H1 (cell line): Measurements from ENCODE around the gene FCF1. TPM values are rescaled to one million over a fixed set of nuclear protein-coding genes. Genes with fewer than 3 reads are reported as not detected.
A peak's percentile ranks its signal among the peaks of the same experiment; 100 is the strongest.

ENCODE experiments used
- CTCF ChIA-PET: fragments of 300-600 bp; sonication (Branson Sonifier 250); formaldehyde crosslinking; loops from one replicate; lab custom pipeline; 2021; ENCODE audit not compliant: partially characterized antibody; lab: Charles Lee
- POLR2A ChIA-PET: fragments of 300-600 bp; sonication (Branson Sonifier 250); formaldehyde crosslinking; loops from one replicate; lab custom pipeline; 2021; ENCODE audit warnings: inconsistent platforms; ENCODE audit not compliant: partially characterized antibody; lab: Charles Lee
- DNase-seq, 2 experiments: peaks; one replicate each; pipeline versions ENCODE4 v3.0.0 to v3.0.0-alpha.2; 2010 to 2022; ENCODE audit warnings: low spot score in 2 of 2, low read depth in 1 of 2, mixed read lengths in 1 of 2
- FAIRE-seq: peaks from 2 replicates; lab custom pipeline; 2011; peaks lifted over from hg19 to GRCh38; lab: Jason Lieb, UNC
- H2AFZ ChIP-seq: 2 replicates; pipeline ENCODE4 v1.8.1; 2012; ENCODE audit warnings: low read length, inconsistent platforms
- H2AK5ac ChIP-seq: 2 replicates; pipeline ENCODE4 v1.6.1; 2013; ENCODE audit warnings: low read depth, low read length
- H2BK120ac ChIP-seq: replicated peaks from 2 replicates; pipeline ENCODE3; 2013; ENCODE audit warnings: low read depth, low read length, inconsistent platforms
- H2BK12ac ChIP-seq: 2 replicates; pipeline ENCODE4 v1.6.1; 2013; ENCODE audit warnings: low read depth, low read length
- H2BK15ac ChIP-seq: 2 replicates; pipeline ENCODE4 v1.6.1; 2013; ENCODE audit warnings: low read length
- H2BK20ac ChIP-seq: 2 replicates; pipeline ENCODE4 v1.6.1; 2013; ENCODE audit warnings: low read length
- H2BK5ac ChIP-seq: 2 replicates; pipeline ENCODE4 v1.6.1; 2013; ENCODE audit warnings: low read depth, low read length
- H3K14ac ChIP-seq: 2 replicates; pipeline ENCODE4 v1.6.1; 2013; ENCODE audit warnings: inconsistent platforms; ENCODE audit not compliant: insufficient read length
- H3K18ac ChIP-seq: 2 replicates; pipeline ENCODE4 v1.6.1; 2013; ENCODE audit warnings: low read length; ENCODE audit errors: extremely low read depth
- H3K23ac ChIP-seq: 2 replicates; pipeline ENCODE4 v1.6.1; 2013; ENCODE audit warnings: inconsistent platforms; ENCODE audit not compliant: insufficient read length
- H3K23me2 ChIP-seq: 2 replicates; pipeline ENCODE4 v1.6.1; 2013; ENCODE audit warnings: low read depth, low read length
- H3K27ac ChIP-seq: 2 replicates; pipeline ENCODE4 v1.6.1; 2011; ENCODE audit warnings: low read depth, low read length, inconsistent platforms
- H3K27me3 ChIP-seq, 4 experiments: replicated peaks in 1 of 4; 1 replicate in 1 of 4; 2 replicates in 3 of 4; pipeline versions ENCODE4 v1.6.1 to v1.8.1; 2011 to 2013; ENCODE audit warnings: low read length in 3 of 4, mild to moderate bottlenecking in 3 of 4, inconsistent platforms in 2 of 4, mixed read lengths in 2 of 4, moderate library complexity in 1 of 4; ENCODE audit not compliant: control insufficient read depth in 3 of 4, insufficient read depth in 3 of 4; ENCODE audit errors: extremely low read depth in 1 of 4
- H3K36me3 ChIP-seq, 4 experiments: 2 replicates each; pipeline versions ENCODE4 v1.6.1 to v1.8.1; 2011 to 2013; ENCODE audit warnings: mild to moderate bottlenecking in 4 of 4, low read length in 3 of 4, moderate library complexity in 2 of 4, control low read depth in 1 of 4, inconsistent platforms in 1 of 4; ENCODE audit not compliant: insufficient read depth in 4 of 4, control insufficient read depth in 2 of 4
- H3K4ac ChIP-seq: replicated peaks from 2 replicates; pipeline ENCODE3; 2013; ENCODE audit warnings: low read length, low read depth, mixed read lengths, inconsistent platforms; ENCODE audit not compliant: insufficient read length
- H3K4me1 ChIP-seq, 4 experiments: replicated peaks in 1 of 4; 1 replicate in 1 of 4; 2 replicates in 3 of 4; pipeline versions ENCODE4 v1.6.1 to v1.8.1; 2011 to 2013; ENCODE audit warnings: low read length in 3 of 4, inconsistent platforms in 2 of 4, mixed read lengths in 1 of 4; ENCODE audit not compliant: insufficient read depth in 4 of 4, control insufficient read depth in 3 of 4
- H3K4me2 ChIP-seq, 2 experiments: 2 replicates each; pipeline versions ENCODE4 v1.6.1 to v1.8.1; 2011 to 2013; ENCODE audit warnings: low read depth in 2 of 2, low read length in 2 of 2, control low read depth in 1 of 2, inconsistent platforms in 1 of 2, mild to moderate bottlenecking in 1 of 2; ENCODE audit not compliant: insufficient read depth in 1 of 2
- H3K4me3 ChIP-seq, 4 experiments: fragments of 200-600, 300-600 bp in 1 of 4; sonication (generic), shearing (Covaris generic), sonication (Bioruptor Twin) in 1 of 4; 2 replicates each; pipeline versions ENCODE4 v1.5.1 to v1.8.1; 2011 to 2016; ENCODE audit warnings: low read length in 4 of 4, low read depth in 3 of 4, control low read depth in 2 of 4, inconsistent platforms in 2 of 4, mild to moderate bottlenecking in 2 of 4, mixed read lengths in 1 of 4, moderate library complexity in 1 of 4; ENCODE audit not compliant: insufficient read depth in 2 of 4; ENCODE audit errors: extremely low read depth in 1 of 4
- H3K56ac ChIP-seq: replicated peaks from 2 replicates; pipeline ENCODE3; 2013; ENCODE audit warnings: low read depth, mild to moderate bottlenecking, mixed read lengths, low read length, inconsistent platforms; ENCODE audit not compliant: insufficient read length
- H3K79me1 ChIP-seq: 2 replicates; pipeline ENCODE4 v1.6.1; 2013; ENCODE audit warnings: low read depth, low read length, control low read depth
- H3K79me2 ChIP-seq, 2 experiments: 2 replicates each; pipeline versions ENCODE4 v1.6.1 to v1.8.1; 2012 to 2013; ENCODE audit warnings: low read length in 2 of 2, mild to moderate bottlenecking in 2 of 2, inconsistent platforms in 1 of 2; ENCODE audit not compliant: insufficient read depth in 2 of 2, control insufficient read depth in 1 of 2
- H3K9ac ChIP-seq, 4 experiments: replicated peaks in 1 of 4; 1 replicate in 1 of 4; 2 replicates in 3 of 4; pipeline versions ENCODE4 v1.6.1 to v1.8.1; 2011 to 2013; ENCODE audit warnings: low read depth in 3 of 4, low read length in 3 of 4, control low read depth in 2 of 4, mild to moderate bottlenecking in 2 of 4, moderate library complexity in 2 of 4, inconsistent platforms in 1 of 4; ENCODE audit errors: extremely low read depth in 1 of 4
- H3K9me3 ChIP-seq, 2 experiments: 2 replicates each; pipeline versions ENCODE4 v1.6.1 to v1.8.1; 2012 to 2013; ENCODE audit warnings: mild to moderate bottlenecking in 2 of 2, moderate library complexity in 2 of 2, control low read depth in 1 of 2, inconsistent platforms in 1 of 2, low read depth in 1 of 2, low read length in 1 of 2, mixed read lengths in 1 of 2; ENCODE audit not compliant: insufficient read depth in 2 of 2
- H4K20me1 ChIP-seq, 2 experiments: replicated peaks in 1 of 2; 2 replicates each; pipeline versions ENCODE3 to v1.8.1; 2011 to 2013; ENCODE audit warnings: inconsistent platforms in 2 of 2, low read length in 2 of 2, mild to moderate bottlenecking in 1 of 2; ENCODE audit not compliant: insufficient read depth in 2 of 2, control insufficient read depth in 1 of 2
- H4K5ac ChIP-seq: 2 replicates; pipeline ENCODE4 v1.6.1; 2013; ENCODE audit warnings: low read length, low read depth, mixed read lengths, inconsistent platforms; ENCODE audit not compliant: insufficient read length
- H4K8ac ChIP-seq: 2 replicates; pipeline ENCODE4 v1.8.0; 2013; ENCODE audit warnings: mild to moderate bottlenecking, moderate library complexity, low read length, inconsistent platforms; ENCODE audit not compliant: insufficient read depth; ENCODE audit errors: extremely low read depth
- H4K91ac ChIP-seq: replicated peaks from 2 replicates; pipeline ENCODE3; 2013; ENCODE audit warnings: low read length, mixed read lengths, inconsistent platforms; ENCODE audit not compliant: insufficient read length
- KDM5A ChIP-seq: fragments of 200-600 bp; IDR thresholded peaks from 2 replicates; pipeline ENCODE4 v1.7.1; 2012; ENCODE audit warnings: mild to moderate bottlenecking, low read length, inconsistent platforms, mixed read lengths
- SIX5 ChIP-seq: IDR thresholded peaks from 2 replicates; pipeline ENCODE4 v1.6.1; 2011; ENCODE audit warnings: mild to moderate bottlenecking, low read depth, low read length
- WGBS, 2 experiments: shearing (Covaris generic) in 1 of 2; methylation state at CpG; one replicate each; pipeline versions ENCODE4 v1.1.6 to v1.1.7; 2013 to 2015; ENCODE audit warnings: low lambda C conversion rate in 2 of 2, mixed read lengths in 2 of 2, inconsistent platforms in 1 of 2, low coverage in 1 of 2, missing lambda C conversion rate in 1 of 2; ENCODE audit not compliant: insufficient replicate concordance in 2 of 2, insufficient coverage in 1 of 2, insufficient read length in 1 of 2; ENCODE audit errors: extremely low coverage in 1 of 2, missing lambda C conversion rate in 1 of 2; 5-methylcytosine and 5-hydroxymethylcytosine counted together
- polyA plus RNA-seq, 7 experiments: library from polyadenylated mRNA; depleted of rRNA in 3 of 7; stranded (reverse) in 5 of 7; unstranded in 2 of 7; fragments of >200 nt in 5 of 7; fragments of 200-250 nt in 2 of 7; gene quantifications; 1 replicate in 5 of 7; 2 replicates in 1 of 7; 4 replicates in 1 of 7; pipeline versions ENCODE4 v1.2.1 to v1.2.3, GENCODE V29; 2011 to 2013; ENCODE audit warnings: missing spikeins in 2 of 7, mixed read lengths in 2 of 7
- total RNA-seq: library from RNA; stranded (reverse); fragmentation: NEBNext Ultra II Directional; extraction: Animal tissue kit (Norgen Biotek cat#: 25700); gene quantifications from 2 replicates; pipeline ENCODE4 v1.2.1, GENCODE V29; 2021

The FCF1 gene
- total and polyA plus RNA-seq, 2 of the 8 experiments (the other 6 are each of a cell fraction or from before 2014, with no cell fraction given): 48.1 to 84.3 TPM

GRCh38 chr14:74713395-74713735 lies 421 bp downstream of the FCF1 start:
- Histone ChIP-seq H3K14ac (no peak overlapping the region), H3K36me3 (peaks cover 0 to 22% (median 6%) of the 10 kb centered on the region in 4 experiments; a peak in 6 of 8 replicates), H3K23me2 (peaks cover 6% of the 10 kb centered on the region), H4K8ac (no peak overlapping the region), H3K27ac (peak overlapping the region; percentile 43; the same call in 1 of the 2 replicates), H3K4me2 (peak overlapping the region; percentile 82), H4K5ac (no peak overlapping the region), H2AFZ (peak overlapping the region; percentile 74; the same call in 1 of the 2 replicates), H3K79me2 (peaks cover 13 to 61% of the 10 kb centered on the region in 2 experiments), H3K9me3 (no peaks in the 10 kb centered on the region), H2AK5ac (no peak overlapping the region), H3K9ac (peak overlapping the region; percentile 57 to 85 (median 70); a peak in 6 of 7 replicates), H2BK20ac (no peak overlapping the region), H3K27me3 (no peaks in the 10 kb centered on the region), H2BK15ac (no peak overlapping the region), H3K4me1 (no peaks in the 10 kb centered on the region), H3K23ac (no peak overlapping the region), H3K56ac (no peak overlapping the region), H3K4ac (no peak overlapping the region), H4K20me1 (no peaks in the 10 kb centered on the region), H3K18ac (no peak overlapping the region), H4K91ac (no peak overlapping the region), H3K4me3 (peak overlapping the region; percentile 85 to 98 (median 91)), H3K79me1 (peaks cover 3% of the 10 kb centered on the region; the same call in 1 of the 2 replicates), H2BK5ac (no peak overlapping the region), H2BK12ac (no peak overlapping the region), H2BK120ac (no peak overlapping the region)
- 31% methylated on average over 6 of the region's 6 CpGs; no CpG with 5 or more reads in 1 of the 2 experiments for WGBS, 2 experiments
- DNase-seq: no peak
- no peak for FAIRE-seq
- no peak for TF ChIP-seq SIX5
- TF ChIP-seq KDM5A: 0 out of 2 replicates have a peak, but pooled peaks have one; percentile 56
- ChIA-PET CTCF (interaction anchor here (1.0 kb wide), 1 partner anchor 149 kb away, joined by 3 read pairs; no protein-coding TSS in a partner anchor), POLR2A (no interaction called here)
